HG03575 (cell line): ENCODE data around the gene HSPB8.

Source experiments
- ATAC-seq: cut with Tn5 transposase; IDR thresholded peaks from one replicate; pipeline ENCODE4 v1.9.1; 2021; ENCODE audit not compliant: unreplicated experiment, insufficient number of reproducible peaks, low FRiP score; ENCODE audit errors: extremely low read depth

The HSPB8 gene

GRCh38 chr12:119239040-119239439 is 60.3 kb downstream of the HSPB8 start:
- no peak for ATAC-seq

DNA sequence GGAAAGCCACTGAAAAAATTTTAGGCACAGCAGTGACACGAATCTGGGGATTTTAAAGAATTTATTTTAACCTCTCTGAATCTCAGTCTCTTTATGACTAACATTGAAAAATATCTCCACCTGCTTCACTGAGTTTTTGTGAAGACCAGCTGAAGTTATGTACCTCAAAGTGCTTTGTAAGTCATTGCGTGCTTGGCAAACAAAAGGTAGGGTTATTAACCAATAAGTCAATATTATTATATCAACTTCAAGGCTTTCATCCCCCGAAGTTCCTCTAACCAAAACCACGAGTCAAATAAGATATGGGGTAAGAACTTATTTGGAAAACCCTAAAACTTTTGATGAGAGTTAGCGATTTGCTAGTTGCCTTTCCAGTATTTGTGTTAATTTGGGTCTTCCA is 62.3 kb downstream of the HSPB8 start:
- ATAC-seq = no peak

DNA sequence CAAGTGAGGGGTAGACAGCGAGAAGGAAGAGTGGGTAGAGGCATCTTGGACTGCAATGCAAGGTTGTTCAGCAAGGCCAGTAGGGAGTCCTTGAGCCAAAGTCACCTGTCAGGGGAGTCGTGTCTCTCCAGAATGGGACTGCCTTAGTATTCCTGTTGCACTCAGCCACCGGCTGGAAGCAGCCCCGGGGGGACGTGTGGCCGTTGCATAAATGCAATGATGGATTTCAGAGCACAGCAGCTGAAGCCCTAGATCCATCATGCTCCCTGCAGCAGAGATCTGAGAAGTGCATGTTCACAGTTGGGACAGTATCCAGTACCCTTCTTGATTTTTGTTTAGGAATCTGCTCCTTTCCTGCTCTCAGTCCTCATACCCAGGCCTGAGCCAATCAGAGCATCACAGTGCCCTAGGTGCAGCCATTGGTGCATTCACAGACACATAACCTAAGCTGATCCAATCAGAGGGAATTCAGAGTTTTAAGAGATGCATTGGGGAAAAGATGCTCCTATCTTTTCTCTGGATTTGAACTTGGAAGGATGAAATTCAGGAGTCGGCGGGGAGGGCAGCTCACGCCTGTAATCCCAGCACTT is 62.9 kb downstream of the HSPB8 start:
- no peak for ATAC-seq
